Osteoblast (primary cell): ENCODE measurements around the gene SCN9A. TPM values are rescaled to one million over a fixed set of nuclear protein-coding genes. Genes with fewer than 3 reads are reported as not detected.

Experiments used
- DNase-seq: peaks from one replicate; pipeline ENCODE4 v3.0.0; 2011; ENCODE audit warnings: low spot score, mixed read lengths; ENCODE audit not compliant: insufficient read length; ENCODE audit errors: missing footprints
- H2AFZ ChIP-seq: 2 replicates; pipeline ENCODE4 v1.6.0; 2011; ENCODE audit warnings: mild to moderate bottlenecking, low read length
- H3K27ac ChIP-seq: 2 replicates; pipeline ENCODE4 v1.5.1; 2011; ENCODE audit warnings: mild to moderate bottlenecking, low read depth, low read length, moderate library complexity
- H3K27me3 ChIP-seq: 2 replicates; pipeline ENCODE4 v1.6.0; 2012; ENCODE audit warnings: mild to moderate bottlenecking, control low read depth, inconsistent platforms, low read length, moderate library complexity; ENCODE audit not compliant: insufficient read depth
- H3K36me3 ChIP-seq: 2 replicates; pipeline ENCODE4 v1.5.1; 2011; ENCODE audit warnings: mild to moderate bottlenecking, low read length, control low read depth, moderate library complexity; ENCODE audit not compliant: insufficient read depth
- H3K4me1 ChIP-seq: 2 replicates; pipeline ENCODE4 v1.5.1; 2011; ENCODE audit warnings: mild to moderate bottlenecking, low read length, control low read depth, moderate library complexity; ENCODE audit not compliant: insufficient read depth
- H3K4me2 ChIP-seq: 2 replicates; pipeline ENCODE4 v1.6.0; 2011; ENCODE audit warnings: mild to moderate bottlenecking, low read length; ENCODE audit not compliant: insufficient read depth
- H3K4me3 ChIP-seq: fragments of 200-600 bp; sonication (generic); 3 replicates; pipeline ENCODE4 v1.5.1; 2012; ENCODE audit warnings: mild to moderate bottlenecking, low read length, inconsistent platforms; ENCODE audit not compliant: insufficient read depth
- H3K79me2 ChIP-seq: 2 replicates; pipeline ENCODE4 v1.6.0; 2012; ENCODE audit warnings: mild to moderate bottlenecking, low read length, control low read depth, inconsistent platforms; ENCODE audit not compliant: insufficient read depth
- H3K9me3 ChIP-seq: 2 replicates; pipeline ENCODE4 v1.5.1; 2011; ENCODE audit warnings: low read depth, low read length, control low read depth
- H4K20me1 ChIP-seq: 2 replicates; pipeline ENCODE4 v1.6.0; 2012; ENCODE audit warnings: mild to moderate bottlenecking, low read length, control low read depth; ENCODE audit not compliant: insufficient read depth
- total RNA-seq: library from RNA; depleted of rRNA; stranded (reverse); fragments of >200 nt; gene quantifications from 2 replicates; pipeline ENCODE4 v1.2.3, GENCODE V29; 2012
- TF ChIP-seq, protein P1 (sequence below): IDR thresholded peaks from 2 replicates; pipeline ENCODE4 v1.5.1; 2011; ENCODE audit warnings: mild to moderate bottlenecking, low read depth, low read length, moderate library complexity; ENCODE audit errors: extremely low read depth

SCN9A gene
- total RNA-seq, 1 donor = 1.8 TPM

DNA sequence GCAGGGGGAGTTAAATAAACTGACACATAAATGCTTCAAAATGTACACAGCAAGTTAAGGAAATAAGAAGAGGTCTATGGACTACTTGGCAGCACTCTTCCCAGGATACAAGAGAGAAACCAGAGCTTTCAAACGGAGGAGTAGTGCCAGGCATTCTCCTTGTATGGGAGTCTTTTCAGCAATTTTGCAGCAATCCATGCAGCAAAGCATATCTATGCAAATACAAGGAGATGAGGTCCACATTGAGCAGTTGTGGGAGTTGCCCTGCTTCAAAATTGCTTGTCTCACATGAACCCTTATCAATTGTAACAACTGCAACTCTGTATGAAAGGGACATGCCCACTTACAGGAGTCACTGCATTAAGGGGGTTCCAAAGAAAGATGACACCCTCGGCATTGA, 37.8 kb downstream of the SCN9A start:
- H3K4me3 ChIP-seq = no peak overlapping the region
- peak overlapping the region; percentile 15 for H2AFZ ChIP-seq
- DNase-seq = no peak
- H3K36me3 ChIP-seq = no peaks in the 10 kb centered on the region
- H4K20me1 ChIP-seq = no peaks in the 10 kb centered on the region
- H3K4me1 ChIP-seq = no peaks in the 10 kb centered on the region
- TF ChIP-seq, protein P1, sequence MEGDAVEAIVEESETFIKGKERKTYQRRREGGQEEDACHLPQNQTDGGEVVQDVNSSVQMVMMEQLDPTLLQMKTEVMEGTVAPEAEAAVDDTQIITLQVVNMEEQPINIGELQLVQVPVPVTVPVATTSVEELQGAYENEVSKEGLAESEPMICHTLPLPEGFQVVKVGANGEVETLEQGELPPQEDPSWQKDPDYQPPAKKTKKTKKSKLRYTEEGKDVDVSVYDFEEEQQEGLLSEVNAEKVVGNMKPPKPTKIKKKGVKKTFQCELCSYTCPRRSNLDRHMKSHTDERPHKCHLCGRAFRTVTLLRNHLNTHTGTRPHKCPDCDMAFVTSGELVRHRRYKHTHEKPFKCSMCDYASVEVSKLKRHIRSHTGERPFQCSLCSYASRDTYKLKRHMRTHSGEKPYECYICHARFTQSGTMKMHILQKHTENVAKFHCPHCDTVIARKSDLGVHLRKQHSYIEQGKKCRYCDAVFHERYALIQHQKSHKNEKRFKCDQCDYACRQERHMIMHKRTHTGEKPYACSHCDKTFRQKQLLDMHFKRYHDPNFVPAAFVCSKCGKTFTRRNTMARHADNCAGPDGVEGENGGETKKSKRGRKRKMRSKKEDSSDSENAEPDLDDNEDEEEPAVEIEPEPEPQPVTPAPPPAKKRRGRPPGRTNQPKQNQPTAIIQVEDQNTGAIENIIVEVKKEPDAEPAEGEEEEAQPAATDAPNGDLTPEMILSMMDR = no peak
- H3K79me2 ChIP-seq = no peaks in the 10 kb centered on the region
- H3K27ac ChIP-seq = no peak overlapping the region
- no peak overlapping the region for H3K4me2 ChIP-seq
- no peaks in the 10 kb centered on the region for H3K27me3 ChIP-seq
- H3K9me3 ChIP-seq = no peaks in the 10 kb centered on the region

DNA sequence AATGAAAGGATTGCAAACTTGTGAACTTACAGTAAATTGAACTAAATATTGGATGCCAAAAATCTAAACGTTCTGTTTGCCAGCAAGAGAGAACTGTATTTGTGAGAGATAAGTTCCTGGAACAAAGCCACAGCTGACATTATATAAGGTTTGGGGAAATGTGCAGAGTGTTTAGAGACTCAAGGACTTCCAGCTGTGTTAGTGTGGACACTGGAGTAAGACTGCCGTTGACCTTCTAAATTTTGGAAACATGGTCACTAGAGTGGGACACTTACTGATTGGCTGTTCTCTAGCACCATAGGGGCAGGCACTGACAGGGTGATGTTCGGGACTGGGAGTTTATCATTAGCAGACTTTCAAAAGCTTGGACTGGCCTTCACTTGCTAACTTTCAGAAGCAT, 40.5 kb downstream of the SCN9A start:
- Histone ChIP-seq H3K27ac (no peak overlapping the region), H3K79me2 (no peaks in the 10 kb centered on the region), H3K4me3 (no peak overlapping the region), H3K4me2 (no peak overlapping the region), H2AFZ (peak overlapping the region; percentile 58), H3K4me1 (peaks cover 9% of the 10 kb centered on the region), H4K20me1 (no peaks in the 10 kb centered on the region), H3K36me3 (no peaks in the 10 kb centered on the region), H3K9me3 (no peaks in the 10 kb centered on the region), H3K27me3 (no peaks in the 10 kb centered on the region)
- DNase-seq = no peak
- TF ChIP-seq, protein P1 = no peak

DNA sequence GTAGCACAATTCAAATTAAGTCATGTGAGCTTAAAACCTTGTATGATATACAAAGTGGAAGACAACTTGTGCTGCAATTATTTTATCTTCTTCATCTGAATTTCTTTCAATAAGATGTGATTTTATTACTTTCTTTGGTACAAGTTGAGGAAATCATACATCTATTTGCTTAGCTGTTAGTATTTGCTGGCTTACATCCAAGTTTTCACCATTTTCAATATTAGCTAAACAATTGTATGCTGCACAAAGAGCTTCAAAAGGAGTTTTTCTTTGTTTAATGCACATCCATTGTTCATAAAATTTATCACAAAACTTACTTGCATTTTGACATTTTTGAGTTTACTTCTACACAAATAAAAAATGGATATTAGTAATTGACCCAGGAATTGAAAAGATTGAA, 40.9 kb downstream of the SCN9A start:
- no peak overlapping the region for H3K27ac ChIP-seq
- no peak overlapping the region for H2AFZ ChIP-seq
- no peaks in the 10 kb centered on the region for H3K79me2 ChIP-seq
- H3K4me2 ChIP-seq = no peak overlapping the region
- H3K4me1 ChIP-seq = peaks cover 9% of the 10 kb centered on the region
- no peak for DNase-seq
- no peak overlapping the region for H3K4me3 ChIP-seq
- H3K36me3 ChIP-seq = no peaks in the 10 kb centered on the region
- no peaks in the 10 kb centered on the region for H3K9me3 ChIP-seq
- H4K20me1 ChIP-seq = no peaks in the 10 kb centered on the region
- H3K27me3 ChIP-seq = no peaks in the 10 kb centered on the region
- TF ChIP-seq, protein P1 = no peak

DNA sequence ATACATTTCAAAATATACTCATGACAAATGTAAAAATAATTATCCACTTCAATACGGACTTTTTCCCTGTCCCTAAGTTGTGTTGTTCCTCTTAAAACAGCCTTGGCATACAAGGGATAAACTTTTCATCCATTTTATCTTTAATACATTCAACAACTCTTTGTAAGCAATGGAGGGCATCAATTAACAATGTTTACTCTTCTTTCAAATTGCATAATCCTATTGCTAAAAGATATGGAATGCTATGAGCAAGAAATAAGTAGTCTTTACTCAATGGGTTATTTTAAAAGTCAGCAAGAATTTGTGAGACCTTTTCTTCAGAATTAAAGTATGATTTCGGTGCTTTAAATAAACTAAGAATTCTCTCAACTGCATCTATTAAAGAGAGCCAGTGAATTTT, 41.9 kb downstream of the SCN9A start:
- TF ChIP-seq, protein P1 = no peak
- H3K4me2 ChIP-seq = no peak overlapping the region

More for the DNA sequence above, 41.9 kb downstream of the SCN9A start:
- Histone ChIP-seq H3K4me3 (no peak overlapping the region), H3K9me3 (no peaks in the 10 kb centered on the region), H2AFZ (no peak overlapping the region), H3K79me2 (no peaks in the 10 kb centered on the region), H3K4me1 (peaks cover 9% of the 10 kb centered on the region), H4K20me1 (no peaks in the 10 kb centered on the region), H3K27me3 (no peaks in the 10 kb centered on the region), H3K27ac (no peak overlapping the region), H3K36me3 (no peaks in the 10 kb centered on the region)
- no peak for DNase-seq
